NCI-H2227 treated with DMSO at 0.1 percent for 48 hours (cell line): ENCODE results near the gene GIPC2.

Source experiments
- DNase-seq: peaks from one replicate; lab custom pipeline; 2025; lab: John Stamatoyannopoulos, UW

GIPC2 gene

GRCh38 chr1:78146205-78146771 is 100.5 kb downstream of the GIPC2 start:
- no peak for DNase-seq

- DNase-seq = no peak
Measured at GRCh38 chr1:78147031-78147430, 101.3 kb downstream of the GIPC2 start.

GRCh38 chr1:78153092-78153736 is 107.4 kb downstream of the GIPC2 start:
- DNase-seq = no peak

GRCh38 chr1:78155121-78155520 is 109.4 kb downstream of the GIPC2 start:
- DNase-seq = no peak

GRCh38 chr1:78156805-78157521 is 111.2 kb downstream of the GIPC2 start:
- DNase-seq = no peak

- DNase-seq = no peak
Measured at GRCh38 chr1:78165816-78166215, 120.0 kb downstream of the GIPC2 start.

- no peak for DNase-seq
Measured at GRCh38 chr1:78168306-78168705, 122.5 kb downstream of the GIPC2 start.

- DNase-seq = no peak
Measured at GRCh38 chr1:78170859-78171258, 125.1 kb downstream of the GIPC2 start.

- no peak for DNase-seq
Measured at GRCh38 chr1:78171736-78172590, 126.2 kb downstream of the GIPC2 start.

- no peak for DNase-seq
Measured at GRCh38 chr1:78176448-78176847, 130.7 kb downstream of the GIPC2 start.

- no peak for DNase-seq
Measured at GRCh38 chr1:78177708-78178270, 132.0 kb downstream of the GIPC2 start.

GRCh38 chr1:78178816-78179215 is 133.1 kb downstream of the GIPC2 start:
- DNase-seq = no peak

GRCh38 chr1:78184460-78185072 is 138.8 kb downstream of the GIPC2 start:
- no peak for DNase-seq
